IPS DF 19.7 (cell line): ENCODE data around the gene UPK3A.
"Not testable (repeated sequence)": the region's sequence is repeated elsewhere in the genome, so short reads cannot be mapped to it uniquely, and the experiment has no call there.

Experiments used
- DNase-seq: peaks from one replicate; pipeline ENCODE4 v3.0.0-alpha.2; 2013; ENCODE audit warnings: low read depth, low spot score

UPK3A gene

GRCh38 chr22:45309422-45310227 lies 24.9 kb downstream of the UPK3A start, which contains the start of gene FAM118A:
Gene FAM118A (plus strand): TSS chr22:45309934. CDS start chr22:45322380, 12,446 bp downstream.
- DNase-seq = peak; percentile 63

- DNase-seq = no peak
Observed at GRCh38 chr22:45310331-45310976, 25.7 kb downstream of the UPK3A start.

- DNase-seq = no peak
Observed at GRCh38 chr22:45310977-45311531, 26.3 kb downstream of the UPK3A start.

GRCh38 chr22:45312415-45312814 lies 27.7 kb downstream of the UPK3A start:
- no peak for DNase-seq

GRCh38 chr22:45312856-45313255 lies 28.1 kb downstream of the UPK3A start:
- DNase-seq = no peak

GRCh38 chr22:45314054-45314721 lies 29.4 kb downstream of the UPK3A start:
- no peak for DNase-seq

- DNase-seq = no peak
Observed at GRCh38 chr22:45314786-45315185, 30.0 kb downstream of the UPK3A start.

GRCh38 chr22:45316796-45317526 lies 32.2 kb downstream of the UPK3A start:
- no peak for DNase-seq

GRCh38 chr22:45317551-45318167 lies 32.9 kb downstream of the UPK3A start:
- DNase-seq = no peak

- no peak for DNase-seq
Observed at GRCh38 chr22:45318168-45318557, 33.4 kb downstream of the UPK3A start.

GRCh38 chr22:45318558-45319323 lies 34.0 kb downstream of the UPK3A start:
- no peak for DNase-seq

- DNase-seq = no peak
Observed at GRCh38 chr22:45319324-45319685, 34.6 kb downstream of the UPK3A start.

GRCh38 chr22:45320357-45320976 lies 35.7 kb downstream of the UPK3A start:
- DNase-seq = no peak

GRCh38 chr22:45321827-45322226 lies 37.1 kb downstream of the UPK3A start:
- no peak for DNase-seq

- DNase-seq = no peak
Observed at GRCh38 chr22:45322873-45323525, 38.2 kb downstream of the UPK3A start.

GRCh38 chr22:45323695-45324094 lies 38.9 kb downstream of the UPK3A start:
- no peak for DNase-seq

- DNase-seq = no peak
Observed at GRCh38 chr22:45324311-45324711, 39.6 kb downstream of the UPK3A start.

- DNase-seq = not testable (repeated sequence)
Observed at GRCh38 chr22:45328261-45328660, 43.5 kb downstream of the UPK3A start.

- DNase-seq = no peak
Observed at GRCh38 chr22:45328822-45329529, 44.2 kb downstream of the UPK3A start.
